Measurements from ENCODE around the gene KIRREL1. TPM values are rescaled to one million over a fixed set of nuclear protein-coding genes. Genes with fewer than 3 reads are reported as not detected.

KIRREL1 gene
- total RNA-seq, 2 experiments from 2014 or later = not detected

- no peak overlapping the region for H3K27ac Mint-ChIP-seq
Observed at GRCh38 chr1:158105352-158106095, 112.1 kb downstream of the KIRREL1 start.

DNA sequence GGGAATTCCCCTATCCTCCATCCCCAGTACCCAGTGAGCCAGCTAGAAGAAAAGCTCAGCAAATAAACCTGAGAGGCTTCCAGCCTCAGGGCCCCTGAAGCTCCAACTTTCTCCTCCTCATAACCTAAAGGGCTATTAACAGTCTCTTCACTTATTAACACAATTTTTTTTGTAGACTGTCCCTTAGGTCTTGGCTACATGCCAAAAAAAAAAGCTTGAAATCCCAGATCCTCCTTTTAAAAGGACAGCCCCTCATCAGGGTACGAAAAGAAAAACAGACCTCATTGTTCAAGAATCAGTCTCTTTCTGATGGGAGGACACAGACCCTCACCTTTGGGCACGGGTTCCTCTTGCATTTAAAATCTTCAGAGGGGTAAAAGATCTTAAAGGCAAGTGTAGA, 114.5 kb downstream of the KIRREL1 start:
- TF ChIP-seq, protein P1, sequence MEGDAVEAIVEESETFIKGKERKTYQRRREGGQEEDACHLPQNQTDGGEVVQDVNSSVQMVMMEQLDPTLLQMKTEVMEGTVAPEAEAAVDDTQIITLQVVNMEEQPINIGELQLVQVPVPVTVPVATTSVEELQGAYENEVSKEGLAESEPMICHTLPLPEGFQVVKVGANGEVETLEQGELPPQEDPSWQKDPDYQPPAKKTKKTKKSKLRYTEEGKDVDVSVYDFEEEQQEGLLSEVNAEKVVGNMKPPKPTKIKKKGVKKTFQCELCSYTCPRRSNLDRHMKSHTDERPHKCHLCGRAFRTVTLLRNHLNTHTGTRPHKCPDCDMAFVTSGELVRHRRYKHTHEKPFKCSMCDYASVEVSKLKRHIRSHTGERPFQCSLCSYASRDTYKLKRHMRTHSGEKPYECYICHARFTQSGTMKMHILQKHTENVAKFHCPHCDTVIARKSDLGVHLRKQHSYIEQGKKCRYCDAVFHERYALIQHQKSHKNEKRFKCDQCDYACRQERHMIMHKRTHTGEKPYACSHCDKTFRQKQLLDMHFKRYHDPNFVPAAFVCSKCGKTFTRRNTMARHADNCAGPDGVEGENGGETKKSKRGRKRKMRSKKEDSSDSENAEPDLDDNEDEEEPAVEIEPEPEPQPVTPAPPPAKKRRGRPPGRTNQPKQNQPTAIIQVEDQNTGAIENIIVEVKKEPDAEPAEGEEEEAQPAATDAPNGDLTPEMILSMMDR (IDR thresholded peaks at IDR 0.05) = no peak
- no peaks in the 10 kb centered on the region for H3K9me3 Mint-ChIP-seq
- H3K27me3 ChIP-seq (ENCODE audit: control insufficient read depth in 1 of 2, insufficient read depth in 2 of 2, low read length in 2 of 2) = peaks cover 8 to 10% of the 10 kb centered on the region in 2 experiments
- no peak overlapping the region for H3K4me3 Mint-ChIP-seq
- H3K36me3 Mint-ChIP-seq (ENCODE audit: low read depth) = no peaks in the 10 kb centered on the region
- ChIA-PET CTCF (interaction anchor here (1.0 kb wide), 1 partner anchor 10 kb away, joined by 4 read pairs; no protein-coding TSS in a partner anchor), POLR2A (no interaction called here)
- intact Hi-C loops (cut with DNase I, micrococcal nuclease) = no loop called here
- H3K4me3 ChIP-seq (ENCODE audit: low read length) = no peak overlapping the region
- H3K36me3 ChIP-seq (ENCODE audit: insufficient read depth, low read length) = no peaks in the 10 kb centered on the region
- no peaks in the 10 kb centered on the region for H3K4me1 ChIP-seq (ENCODE audit: insufficient read depth, low read length)
- H3K4me1 Mint-ChIP-seq (ENCODE audit: low read depth) = peaks cover 2% of the 10 kb centered on the region
- DNase-seq = no peak
- peaks cover 39% of the 10 kb centered on the region for H3K27me3 Mint-ChIP-seq
- no peak overlapping the region for H3K27ac ChIP-seq (ENCODE audit: low read depth in 1 of 2, low read length in 2 of 2)
- no peaks in the 10 kb centered on the region for H3K9me3 ChIP-seq (ENCODE audit: control insufficient read depth in 1 of 2, insufficient read depth in 1 of 2, low read length in 2 of 2)
- no peak for ATAC-seq (ENCODE audit: poor library complexity)
- no peak overlapping the region for H3K27ac Mint-ChIP-seq

More at GRCh38 chr1:158105352-158106095, 112.1 kb downstream of the KIRREL1 start:
- H3K27ac ChIP-seq (ENCODE audit: low read depth in 1 of 2, low read length in 2 of 2) = no peak overlapping the region
- ChIA-PET CTCF (interaction anchor here (1.0 kb wide), 1 partner anchor 12 kb away, joined by 3 read pairs; no protein-coding TSS in a partner anchor), POLR2A (no interaction called here)
- H3K36me3 ChIP-seq (ENCODE audit: insufficient read depth, low read length) = no peaks in the 10 kb centered on the region
- Mint-ChIP-seq H3K4me1 (ENCODE audit: low read depth) (no peaks in the 10 kb centered on the region), H3K27me3 (peaks cover 17% of the 10 kb centered on the region), H3K9me3 (no peaks in the 10 kb centered on the region), H3K4me3 (no peak overlapping the region), H3K36me3 (ENCODE audit: low read depth) (no peaks in the 10 kb centered on the region)
- no peak overlapping the region for H3K4me3 ChIP-seq (ENCODE audit: low read length)
- ATAC-seq (ENCODE audit: poor library complexity) (no peak), DNase-seq (no peak)
- no peaks in the 10 kb centered on the region for H3K4me1 ChIP-seq (ENCODE audit: insufficient read depth, low read length)
- intact Hi-C loops (cut with DNase I, micrococcal nuclease) = no loop called here
- TF ChIP-seq, protein P1 (IDR thresholded peaks at IDR 0.05) = no peak
- no peaks in the 10 kb centered on the region for H3K27me3 ChIP-seq (ENCODE audit: control insufficient read depth in 1 of 2, insufficient read depth in 2 of 2, low read length in 2 of 2)
- no peaks in the 10 kb centered on the region for H3K9me3 ChIP-seq (ENCODE audit: control insufficient read depth in 1 of 2, insufficient read depth in 1 of 2, low read length in 2 of 2)

- POLR2A ChIA-PET = interaction anchor here (0.6 kb wide), 1 partner anchor 97 kb away, joined by 5 read pairs; no protein-coding TSS in a partner anchor
- peaks cover 23 to 32% of the 10 kb centered on the region in 2 experiments for H3K27me3 ChIP-seq (ENCODE audit: control insufficient read depth in 1 of 2, insufficient read depth in 2 of 2, low read length in 2 of 2)
- H3K27me3 Mint-ChIP-seq = peaks cover 66% of the 10 kb centered on the region
- CTCF ChIA-PET = no interaction called here
- no peak overlapping the region for H3K27ac ChIP-seq (ENCODE audit: low read depth in 1 of 2, low read length in 2 of 2)
- H3K9me3 Mint-ChIP-seq = no peaks in the 10 kb centered on the region
- ATAC-seq (ENCODE audit: poor library complexity) = peak; percentile 58
- intact Hi-C loops (cut with DNase I, micrococcal nuclease) = loop anchor here (2.0 to 10.0 kb wide), 2 partner anchors 120 to 962 kb away; partner anchors contain the start of genes AIM2 (in 1 of the 2) and KIRREL1 (in 1 of the 2)
- peak in 11 of 14 experiments; percentile 6 to 65 (median 36) for DNase-seq
- no peak overlapping the region for H3K27ac Mint-ChIP-seq
- H3K36me3 Mint-ChIP-seq (ENCODE audit: low read depth) = no peaks in the 10 kb centered on the region
- H3K4me3 ChIP-seq (ENCODE audit: low read length) = peak overlapping the region; percentile 38
- peaks cover 14% of the 10 kb centered on the region for H3K4me1 ChIP-seq (ENCODE audit: insufficient read depth, low read length)
- H3K4me1 Mint-ChIP-seq (ENCODE audit: low read depth) = peaks cover 11% of the 10 kb centered on the region
- H3K36me3 ChIP-seq (ENCODE audit: insufficient read depth, low read length) = no peaks in the 10 kb centered on the region
- TF ChIP-seq, protein P1 (IDR thresholded peaks at IDR 0.05) = peak; percentile 48
- H3K4me3 Mint-ChIP-seq = peak overlapping the region; percentile 89
- no peaks in the 10 kb centered on the region for H3K9me3 ChIP-seq (ENCODE audit: control insufficient read depth in 1 of 2, insufficient read depth in 1 of 2, low read length in 2 of 2)
Observed at GRCh38 chr1:158112994-158113758, 119.7 kb downstream of the KIRREL1 start.
